Neural cell (in vitro differentiated cells): Measurements from ENCODE around the gene B2M. TPM values are rescaled to one million over a fixed set of nuclear protein-coding genes. Genes with fewer than 3 reads are reported as not detected.

Source experiments
- H2AFZ ChIP-seq: fragments of 200-600, 300-800 bp; sonication (generic), shearing (Covaris generic); 2 replicates; pipeline ENCODE4 v1.6.0; 2014; ENCODE audit warnings: low read depth, mild to moderate bottlenecking, antibody characterized with exemption, low read length, moderate library complexity
- H3F3A ChIP-seq: fragments of 200-600 bp; shearing (Covaris generic); 2 replicates; pipeline ENCODE4 v1.6.1; 2016; ENCODE audit warnings: mild to moderate bottlenecking, moderate library complexity, mixed read lengths, antibody characterized with exemption, low read length; ENCODE audit not compliant: insufficient read depth, poor library complexity, severe bottlenecking
- H3K27ac ChIP-seq: fragments of 200-600, 300-800 bp; sonication (generic), shearing (Covaris generic); 2 replicates; pipeline ENCODE4 v1.5.1; 2014; ENCODE audit warnings: mild to moderate bottlenecking, low read length, moderate library complexity
- H3K27me3 ChIP-seq: fragments of 300-800, 200-600 bp; sonication (generic), shearing (Covaris generic); 2 replicates; pipeline ENCODE4 v1.6.0; 2014; ENCODE audit warnings: mild to moderate bottlenecking, low read depth, low read length, moderate library complexity; ENCODE audit not compliant: insufficient read depth
- H3K36me3 ChIP-seq: fragments of 300-800, 200-600 bp; sonication (generic), shearing (Covaris generic); 2 replicates; pipeline ENCODE4 v1.5.1; 2014; ENCODE audit warnings: mild to moderate bottlenecking, antibody characterized with exemption, low read length, moderate library complexity; ENCODE audit not compliant: insufficient read depth
- H3K4me2 ChIP-seq: fragments of 300-800, 200-600 bp; sonication (generic), shearing (Covaris generic); 2 replicates; pipeline ENCODE4 v1.6.0; 2014; ENCODE audit warnings: mild to moderate bottlenecking, low read length
- H3K4me3 ChIP-seq: fragments of 300-800, 200-600 bp; sonication (generic), shearing (Covaris generic); 2 replicates; pipeline ENCODE4 v1.5.1; 2014; ENCODE audit warnings: mild to moderate bottlenecking, low read length, moderate library complexity
- H3K79me2 ChIP-seq: fragments of 200-600 bp; shearing (Covaris generic); replicated peaks from 2 replicates; pipeline ENCODE4 v1.6.0; 2014; ENCODE audit warnings: mild to moderate bottlenecking, low read length, moderate library complexity; ENCODE audit not compliant: insufficient read depth
- H3K9ac ChIP-seq: fragments of 300-800, 200-600 bp; sonication (generic), shearing (Covaris generic); 2 replicates; pipeline ENCODE4 v1.6.1; 2016; ENCODE audit warnings: mild to moderate bottlenecking, low read length, mixed read lengths
- H3K9me2 ChIP-seq: fragments of 200-600 bp; shearing (Covaris generic); 2 replicates; pipeline ENCODE4 v1.6.1; 2016; ENCODE audit warnings: mild to moderate bottlenecking, low read length, mixed read lengths; ENCODE audit not compliant: insufficient read depth
- H3K9me3 ChIP-seq: fragments of 200-600, 300-800 bp; sonication (generic), shearing (Covaris generic); 2 replicates; pipeline ENCODE4 v1.6.1; 2016; ENCODE audit warnings: mild to moderate bottlenecking, mixed run types, low read length, moderate library complexity, mixed read lengths
- H4K20me1 ChIP-seq: fragments of 200-600 bp; shearing (Covaris generic); 2 replicates; pipeline ENCODE4 v1.6.1; 2016; ENCODE audit warnings: mild to moderate bottlenecking, mixed run types; ENCODE audit not compliant: insufficient read depth
- CTCF ChIP-seq: fragments of 450-650 bp; IDR thresholded peaks from 2 replicates; pipeline ENCODE4 v1.5.1; 2014; ENCODE audit warnings: antibody characterized with exemption, mild to moderate bottlenecking, moderate library complexity; ENCODE audit not compliant: poor library complexity, severe bottlenecking
- EP300 ChIP-seq: fragments of 450-650 bp; conservative IDR thresholded peaks from 2 replicates; pipeline ENCODE4 v1.6.1; 2014; ENCODE audit warnings: antibody characterized with exemption, mild to moderate bottlenecking, moderate library complexity; ENCODE audit not compliant: poor library complexity, severe bottlenecking
- EZH2 ChIP-seq: fragments of 200-600, 300-800 bp; shearing (Covaris generic), sonication (generic); IDR thresholded peaks from 2 replicates; pipeline ENCODE4 v1.6.1; 2014; ENCODE audit warnings: antibody characterized with exemption, low read length, borderline replicate concordance, mild to moderate bottlenecking; ENCODE audit not compliant: insufficient read depth, poor library complexity, severe bottlenecking
- MXI1 ChIP-seq: fragments of 450-650 bp; conservative IDR thresholded peaks from 2 replicates; pipeline ENCODE4 v1.6.1; 2014; ENCODE audit warnings: antibody characterized with exemption, mild to moderate bottlenecking; ENCODE audit not compliant: poor library complexity, severe bottlenecking
- POLR2AphosphoS5 ChIP-seq: IDR thresholded peaks from 2 replicates; pipeline ENCODE4 v1.6.1; 2012
- RAD21 ChIP-seq: fragments of 450-650 bp; conservative IDR thresholded peaks from 2 replicates; pipeline ENCODE4 v1.6.1; 2014; ENCODE audit warnings: antibody characterized with exemption, mild to moderate bottlenecking, moderate library complexity
- SMC3 ChIP-seq: fragments of 450-650 bp; conservative IDR thresholded peaks from 2 replicates; pipeline ENCODE4 v1.6.1; 2014; ENCODE audit warnings: antibody characterized with exemption, mild to moderate bottlenecking, moderate library complexity; ENCODE audit not compliant: poor library complexity
- TAF1 ChIP-seq: IDR thresholded peaks from 2 replicates; pipeline ENCODE4 v1.6.1; 2012; ENCODE audit warnings: low read depth
- polyA plus RNA-seq: library from polyadenylated mRNA; depleted of rRNA; stranded (reverse); fragments of >200 nt; gene quantifications from 2 replicates; pipeline ENCODE4 v1.2.3, GENCODE V29; 2014
- TF ChIP-seq, protein P1 (sequence below): IDR thresholded peaks from 2 replicates; pipeline ENCODE4 v1.6.1; 2012; ENCODE audit warnings: borderline replicate concordance

B2M gene
- polyA plus RNA-seq, 1 donor from 2014 or later: 15.6 TPM

DNA sequence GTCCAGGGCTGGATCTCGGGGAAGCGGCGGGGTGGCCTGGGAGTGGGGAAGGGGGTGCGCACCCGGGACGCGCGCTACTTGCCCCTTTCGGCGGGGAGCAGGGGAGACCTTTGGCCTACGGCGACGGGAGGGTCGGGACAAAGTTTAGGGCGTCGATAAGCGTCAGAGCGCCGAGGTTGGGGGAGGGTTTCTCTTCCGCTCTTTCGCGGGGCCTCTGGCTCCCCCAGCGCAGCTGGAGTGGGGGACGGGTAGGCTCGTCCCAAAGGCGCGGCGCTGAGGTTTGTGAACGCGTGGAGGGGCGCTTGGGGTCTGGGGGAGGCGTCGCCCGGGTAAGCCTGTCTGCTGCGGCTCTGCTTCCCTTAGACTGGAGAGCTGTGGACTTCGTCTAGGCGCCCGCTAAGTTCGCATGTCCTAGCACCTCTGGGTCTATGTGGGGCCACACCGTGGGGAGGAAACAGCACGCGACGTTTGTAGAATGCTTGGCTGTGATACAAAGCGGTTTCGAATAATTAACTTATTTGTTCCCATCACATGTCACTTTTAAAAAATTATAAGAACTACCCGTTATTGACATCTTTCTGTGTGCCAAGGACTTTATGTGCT is 527 bp downstream of the B2M start:
- Histone ChIP-seq H2AFZ (peak overlapping the region; percentile 52), H3K27me3 (peaks cover 10% of the 10 kb centered on the region), H4K20me1 (no peaks in the 10 kb centered on the region), H3K9me2 (no peaks in the 10 kb centered on the region), H3K79me2 (no peaks in the 10 kb centered on the region), H3K27ac (no peak overlapping the region), H3K9me3 (no peaks in the 10 kb centered on the region), H3K4me2 (peak overlapping the region; percentile 92), H3K36me3 (no peaks in the 10 kb centered on the region), H3K4me3 (peak overlapping the region; percentile 78), H3F3A (peaks cover 7% of the 10 kb centered on the region), H3K9ac (peak overlapping the region; percentile 51)
- TF ChIP-seq CTCF (no peak), TAF1 (no peak), EZH2 (no peak), RAD21 (no peak), POLR2AphosphoS5 (no peak), EP300 (no peak), MXI1 (no peak), SMC3 (no peak)
- TF ChIP-seq, protein P1, sequence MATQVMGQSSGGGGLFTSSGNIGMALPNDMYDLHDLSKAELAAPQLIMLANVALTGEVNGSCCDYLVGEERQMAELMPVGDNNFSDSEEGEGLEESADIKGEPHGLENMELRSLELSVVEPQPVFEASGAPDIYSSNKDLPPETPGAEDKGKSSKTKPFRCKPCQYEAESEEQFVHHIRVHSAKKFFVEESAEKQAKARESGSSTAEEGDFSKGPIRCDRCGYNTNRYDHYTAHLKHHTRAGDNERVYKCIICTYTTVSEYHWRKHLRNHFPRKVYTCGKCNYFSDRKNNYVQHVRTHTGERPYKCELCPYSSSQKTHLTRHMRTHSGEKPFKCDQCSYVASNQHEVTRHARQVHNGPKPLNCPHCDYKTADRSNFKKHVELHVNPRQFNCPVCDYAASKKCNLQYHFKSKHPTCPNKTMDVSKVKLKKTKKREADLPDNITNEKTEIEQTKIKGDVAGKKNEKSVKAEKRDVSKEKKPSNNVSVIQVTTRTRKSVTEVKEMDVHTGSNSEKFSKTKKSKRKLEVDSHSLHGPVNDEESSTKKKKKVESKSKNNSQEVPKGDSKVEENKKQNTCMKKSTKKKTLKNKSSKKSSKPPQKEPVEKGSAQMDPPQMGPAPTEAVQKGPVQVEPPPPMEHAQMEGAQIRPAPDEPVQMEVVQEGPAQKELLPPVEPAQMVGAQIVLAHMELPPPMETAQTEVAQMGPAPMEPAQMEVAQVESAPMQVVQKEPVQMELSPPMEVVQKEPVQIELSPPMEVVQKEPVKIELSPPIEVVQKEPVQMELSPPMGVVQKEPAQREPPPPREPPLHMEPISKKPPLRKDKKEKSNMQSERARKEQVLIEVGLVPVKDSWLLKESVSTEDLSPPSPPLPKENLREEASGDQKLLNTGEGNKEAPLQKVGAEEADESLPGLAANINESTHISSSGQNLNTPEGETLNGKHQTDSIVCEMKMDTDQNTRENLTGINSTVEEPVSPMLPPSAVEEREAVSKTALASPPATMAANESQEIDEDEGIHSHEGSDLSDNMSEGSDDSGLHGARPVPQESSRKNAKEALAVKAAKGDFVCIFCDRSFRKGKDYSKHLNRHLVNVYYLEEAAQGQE: no peak

GRCh38 chr15:44712346-44713005 is 1.2 kb downstream of the B2M start:
- Histone ChIP-seq H3K9ac (no peak overlapping the region), H3K4me3 (peak overlapping the region; percentile 78), H3K9me2 (no peaks in the 10 kb centered on the region), H3K36me3 (no peaks in the 10 kb centered on the region), H3K79me2 (no peaks in the 10 kb centered on the region), H3K27ac (no peak overlapping the region), H2AFZ (no peak overlapping the region), H3K27me3 (peaks cover 10% of the 10 kb centered on the region), H3F3A (peaks cover 7% of the 10 kb centered on the region), H3K9me3 (no peaks in the 10 kb centered on the region), H4K20me1 (no peaks in the 10 kb centered on the region), H3K4me2 (no peak overlapping the region)
- TF ChIP-seq EP300 (no peak), CTCF (no peak), TAF1 (no peak), POLR2AphosphoS5 (no peak), MXI1 (no peak), EZH2 (no peak), SMC3 (no peak), RAD21 (no peak)
- TF ChIP-seq, protein P1: no peak
